Large intestine (tissue), 3 donors: ENCODE measurements around the gene EDN2. TPM values are rescaled to one million over a fixed set of nuclear protein-coding genes. Genes with fewer than 3 reads are reported as not detected.

Source experiments
- DNase-seq, 2 donors: peaks; one replicate each; pipeline versions ENCODE4 v3.0.0 to v3.0.0-alpha.2; 2013
- H3K27ac ChIP-seq: one replicate; pipeline ENCODE4 v1.5.1; 2013; ENCODE audit warnings: low read length
- H3K27me3 ChIP-seq: 2 replicates; pipeline ENCODE4 v1.6.1; 2013; ENCODE audit warnings: low read length; ENCODE audit not compliant: control insufficient read depth, insufficient read depth
- H3K36me3 ChIP-seq: 2 replicates; pipeline ENCODE4 v1.6.1; 2013; ENCODE audit warnings: low read length; ENCODE audit not compliant: control insufficient read depth, insufficient read depth
- H3K4me1 ChIP-seq: one replicate; pipeline ENCODE4 v1.6.1; 2013; ENCODE audit warnings: low read length; ENCODE audit not compliant: control insufficient read depth, insufficient read depth
- H3K4me3 ChIP-seq: one replicate; pipeline ENCODE4 v1.5.1; 2013; ENCODE audit warnings: low read length
- H3K9me3 ChIP-seq: one replicate; pipeline ENCODE4 v1.6.1; 2013; ENCODE audit warnings: mild to moderate bottlenecking, low read depth, low read length, moderate library complexity; ENCODE audit not compliant: control insufficient read depth
- WGBS: methylation state at CpG from one replicate; pipeline ENCODE4 v1.1.5; 2013; ENCODE audit warnings: low lambda C conversion rate; ENCODE audit not compliant: insufficient coverage; 5-methylcytosine and 5-hydroxymethylcytosine counted together
- polyA plus RNA-seq: library from polyadenylated mRNA; unstranded; fragments of 120-200 nt; gene quantifications from one replicate; pipeline ENCODE4 v1.2.1, GENCODE V29; 2013

EDN2 gene
- polyA plus RNA-seq, 1 donor = 0.51 TPM

DNA sequence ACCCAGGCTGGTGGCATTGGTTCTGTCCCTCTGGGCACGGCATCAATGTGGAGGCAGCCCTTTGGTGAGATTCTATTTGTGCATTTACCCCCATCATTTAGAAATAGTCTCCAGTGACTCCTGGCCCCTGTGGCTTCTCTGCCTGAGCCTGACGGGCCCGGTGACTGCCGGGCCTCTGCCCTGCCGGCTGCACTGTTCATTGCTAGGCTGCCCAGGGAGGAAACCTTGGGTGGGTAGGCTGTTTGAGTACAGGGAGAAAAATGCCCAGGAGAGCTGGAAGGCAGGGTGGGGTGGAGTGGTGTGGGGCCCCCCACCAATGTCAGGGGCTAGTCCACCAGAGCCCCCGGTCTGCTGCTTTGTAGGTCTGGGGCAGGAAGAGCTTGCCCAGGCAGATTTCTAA, 23.4 kb upstream of the EDN2 start:
- Histone ChIP-seq H3K27me3 (no peaks in the 10 kb centered on the region), H3K4me1 (no peaks in the 10 kb centered on the region), H3K4me3 (no peak overlapping the region), H3K9me3 (no peaks in the 10 kb centered on the region), H3K27ac (no peak overlapping the region), H3K36me3 (no peaks in the 10 kb centered on the region)
- no CpG with 5 or more reads among the region's 6 CpGs for WGBS
- DNase-seq = no peak

DNA sequence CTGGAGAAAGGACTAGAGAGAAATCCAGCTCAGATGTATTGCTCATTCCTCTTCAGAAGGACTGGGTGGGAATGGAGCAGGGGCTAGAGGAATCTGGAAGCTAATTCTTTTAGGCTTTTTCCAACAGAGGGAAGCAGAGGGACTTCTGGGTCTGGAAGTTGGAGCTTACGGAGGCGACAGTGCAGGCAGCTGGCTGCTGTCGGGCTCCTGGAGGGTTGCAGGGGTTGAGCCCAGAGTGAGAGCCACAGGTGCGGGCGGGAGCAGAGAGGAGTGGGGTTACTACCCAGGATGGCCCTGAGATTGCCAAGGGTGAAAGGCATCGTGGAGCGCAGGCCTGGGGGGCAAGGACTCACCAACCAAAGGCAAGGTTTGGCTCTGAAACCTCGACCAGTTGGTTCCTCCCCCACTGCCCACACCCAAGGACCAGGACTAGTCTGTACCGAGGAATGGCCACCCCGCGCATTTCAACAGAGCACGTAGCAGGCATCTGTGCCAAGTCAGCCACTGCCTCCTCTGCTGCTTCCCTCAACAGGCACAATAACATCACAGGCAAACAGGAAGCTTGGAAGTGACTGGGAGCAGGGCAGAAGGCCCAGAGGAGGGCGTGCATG, 22.7 kb upstream of the EDN2 start:
- Histone ChIP-seq H3K4me3 (no peak overlapping the region), H3K9me3 (no peaks in the 10 kb centered on the region), H3K27ac (no peak overlapping the region), H3K4me1 (no peaks in the 10 kb centered on the region), H3K36me3 (no peaks in the 10 kb centered on the region), H3K27me3 (no peaks in the 10 kb centered on the region)
- DNase-seq = no peak
- WGBS = no CpG with 5 or more reads among the region's 13 CpGs

DNA sequence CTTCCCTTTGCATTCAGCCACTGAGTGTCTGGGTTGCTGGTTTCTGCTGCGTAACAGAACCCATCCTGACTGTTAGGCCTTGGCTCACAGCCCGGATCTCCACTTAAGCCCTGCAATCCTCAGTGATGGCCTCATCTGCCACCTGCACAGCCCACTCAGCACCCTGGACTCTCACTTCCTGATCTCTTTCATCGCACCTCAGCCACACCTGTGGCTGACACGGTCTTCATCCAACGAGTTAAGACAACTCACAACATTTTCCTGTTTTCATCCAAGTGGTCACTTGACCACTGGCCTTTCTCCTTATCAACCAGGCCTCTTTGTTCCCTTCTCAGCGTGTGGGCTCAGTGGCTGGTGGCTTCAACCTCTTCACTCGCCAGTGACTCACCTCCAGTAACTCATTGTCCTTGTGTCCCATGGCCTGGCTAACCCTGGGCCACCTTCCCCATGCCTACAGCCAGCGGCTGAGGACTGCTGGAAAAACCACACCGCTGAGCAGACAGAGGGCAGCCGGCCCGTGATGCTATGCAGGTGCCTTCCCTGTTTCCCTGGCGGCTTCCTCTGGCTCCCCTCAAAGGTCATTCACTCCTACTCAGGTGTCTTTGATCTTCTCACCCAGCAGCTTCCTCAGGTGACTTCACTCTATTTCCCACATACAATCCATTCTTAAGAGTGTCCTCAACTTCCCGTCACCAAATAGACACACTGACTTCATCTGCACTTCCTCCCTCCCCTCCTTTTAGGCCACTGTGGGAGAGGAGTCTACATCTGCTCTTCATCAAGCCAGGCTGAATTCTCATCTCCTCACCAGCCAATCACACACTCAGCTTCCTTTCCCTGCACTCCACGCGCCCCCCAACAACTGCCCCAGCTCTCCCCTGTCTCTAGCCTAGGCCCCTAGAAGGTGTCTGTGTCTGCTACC, 19.9 kb upstream of the EDN2 start:
- Histone ChIP-seq H3K4me3 (no peak overlapping the region), H3K4me1 (no peaks in the 10 kb centered on the region), H3K36me3 (no peaks in the 10 kb centered on the region), H3K27ac (no peak overlapping the region), H3K27me3 (no peaks in the 10 kb centered on the region), H3K9me3 (no peaks in the 10 kb centered on the region)
- WGBS = no CpG with 5 or more reads among the region's 15 CpGs
- DNase-seq = peak in 1 of 2 donors; percentile 43

DNA sequence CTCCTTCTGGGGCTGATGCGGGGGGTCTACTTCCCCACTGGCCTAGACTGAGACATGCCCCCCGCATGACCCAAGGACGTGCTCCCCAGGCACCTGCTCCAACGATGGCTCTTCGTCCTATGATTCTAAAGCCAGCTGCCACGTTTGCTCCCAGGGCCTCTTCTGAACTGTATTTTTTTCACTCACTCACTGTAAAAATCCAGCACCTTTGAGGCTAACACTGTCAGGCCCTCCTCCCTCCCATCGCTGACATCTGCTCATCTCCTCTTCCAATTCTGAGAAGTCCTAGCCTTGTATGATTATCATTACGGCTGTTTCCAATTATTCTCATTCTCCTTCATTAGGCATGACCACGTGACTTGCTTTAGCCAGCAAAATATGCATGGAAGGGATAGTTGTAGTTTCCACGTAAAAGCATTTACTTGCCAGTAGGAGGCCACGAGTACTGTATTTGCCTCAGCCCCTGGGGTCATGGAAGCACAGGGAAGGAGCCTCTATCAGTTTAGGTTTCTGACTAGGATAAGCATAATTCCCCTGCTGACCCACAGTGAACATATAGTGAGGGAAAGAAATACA, 19.1 kb upstream of the EDN2 start:
- Histone ChIP-seq H3K27ac (no peak overlapping the region), H3K27me3 (no peaks in the 10 kb centered on the region), H3K4me3 (no peak overlapping the region), H3K4me1 (no peaks in the 10 kb centered on the region), H3K9me3 (no peaks in the 10 kb centered on the region), H3K36me3 (no peaks in the 10 kb centered on the region)
- WGBS = 100% methylated on average over 1 of the region's 11 CpGs
- DNase-seq = no peak

DNA sequence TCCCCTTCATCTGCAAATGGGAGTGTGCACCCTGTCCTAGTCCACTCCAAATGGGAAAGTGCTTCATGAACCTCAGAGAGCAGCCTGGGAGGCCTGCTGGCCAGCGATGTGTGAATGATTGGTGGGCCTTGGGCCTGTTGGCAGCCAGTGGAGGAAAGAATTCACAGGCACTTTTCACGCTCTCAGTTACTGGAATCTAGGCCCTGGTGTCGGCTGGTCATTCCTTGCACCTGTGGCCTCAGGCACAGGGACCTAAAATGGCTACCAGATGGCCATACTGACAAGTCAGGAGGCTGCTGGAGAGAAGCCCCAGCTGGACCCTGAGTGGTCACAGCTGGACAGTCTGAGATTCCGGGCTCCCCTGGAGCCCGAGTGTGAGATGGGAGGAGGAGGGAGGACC, 18.4 kb upstream of the EDN2 start:
- DNase-seq = no peak
- H3K27ac ChIP-seq = no peak overlapping the region
- no peaks in the 10 kb centered on the region for H3K27me3 ChIP-seq
- H3K4me3 ChIP-seq = no peak overlapping the region
- H3K36me3 ChIP-seq = no peaks in the 10 kb centered on the region
- no peaks in the 10 kb centered on the region for H3K4me1 ChIP-seq
- WGBS = no CpG with 5 or more reads among the region's 5 CpGs
- no peaks in the 10 kb centered on the region for H3K9me3 ChIP-seq

DNA sequence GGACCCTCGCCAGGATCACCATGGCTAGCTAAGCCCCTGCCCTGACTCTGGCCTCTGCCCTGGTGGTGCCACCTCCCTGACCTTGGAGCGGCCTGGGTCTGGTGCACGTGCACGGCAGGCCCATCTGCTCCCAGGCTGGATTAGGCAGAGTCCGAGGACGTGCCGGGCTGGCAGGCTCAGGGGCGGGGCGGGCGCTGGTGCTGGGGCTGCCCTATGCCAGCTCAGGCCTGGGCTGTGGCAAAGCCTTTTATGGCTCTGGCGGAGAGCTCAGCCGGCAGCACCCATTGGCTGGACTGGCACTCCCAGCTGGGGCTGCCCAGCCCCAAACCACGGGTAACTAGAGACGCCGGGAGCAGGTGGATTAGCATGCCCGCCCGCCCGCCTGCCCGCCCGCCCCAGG, 17.1 kb upstream of the EDN2 start:
- no CpG with 5 or more reads among the region's 20 CpGs for WGBS
- H3K27ac ChIP-seq = no peak overlapping the region
- H3K27me3 ChIP-seq = peaks cover under 1% of the 10 kb centered on the region
- H3K36me3 ChIP-seq = no peaks in the 10 kb centered on the region
- no peak overlapping the region for H3K4me3 ChIP-seq
- H3K9me3 ChIP-seq = peaks cover 1% of the 10 kb centered on the region
- peaks cover 5% of the 10 kb centered on the region for H3K4me1 ChIP-seq
- DNase-seq = no peak

DNA sequence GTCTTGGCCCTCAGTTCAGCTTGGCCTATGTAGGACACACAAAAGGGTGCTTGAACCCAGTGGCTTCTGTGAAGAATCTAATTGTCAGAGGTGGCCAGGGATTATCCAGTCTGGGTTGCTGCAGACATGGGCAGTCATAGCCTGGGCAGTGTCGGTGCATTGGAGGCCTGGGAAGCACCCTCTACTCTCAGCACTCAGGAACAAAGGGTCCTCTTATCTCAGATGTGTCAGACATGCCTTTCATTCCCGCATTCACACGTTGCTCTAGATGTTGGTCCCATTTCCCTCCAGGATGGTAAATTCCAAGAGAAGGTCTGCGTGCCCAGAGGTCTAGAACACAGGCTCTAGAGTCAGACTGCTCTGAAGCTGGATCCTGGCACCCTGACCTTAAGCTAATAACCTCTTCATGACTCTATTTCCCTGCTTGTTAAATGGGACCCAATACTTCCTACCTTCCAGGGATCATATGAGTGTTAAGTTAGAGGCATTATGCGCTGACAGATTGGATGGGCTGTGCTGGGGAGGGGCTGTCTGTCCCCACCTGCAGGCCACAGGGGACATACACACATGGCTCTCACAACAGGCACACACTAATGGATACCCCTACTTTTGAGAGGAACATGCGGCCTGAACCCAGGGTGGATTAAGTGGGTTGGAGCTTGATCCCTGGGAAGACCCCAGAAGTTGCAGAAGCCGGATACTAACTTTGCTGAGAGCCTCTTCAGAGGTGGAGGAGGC, 16.5 kb upstream of the EDN2 start:
- no peaks in the 10 kb centered on the region for H3K36me3 ChIP-seq
- H3K27me3 ChIP-seq = peaks cover 3% of the 10 kb centered on the region
- whole genome bisulfite sequencing = no CpG with 5 or more reads among the region's 7 CpGs
- peaks cover 4% of the 10 kb centered on the region for H3K9me3 ChIP-seq
- no peak overlapping the region for H3K27ac ChIP-seq
- peaks cover 9% of the 10 kb centered on the region for H3K4me1 ChIP-seq
- no peak for DNase-seq
- H3K4me3 ChIP-seq = no peak overlapping the region

DNA sequence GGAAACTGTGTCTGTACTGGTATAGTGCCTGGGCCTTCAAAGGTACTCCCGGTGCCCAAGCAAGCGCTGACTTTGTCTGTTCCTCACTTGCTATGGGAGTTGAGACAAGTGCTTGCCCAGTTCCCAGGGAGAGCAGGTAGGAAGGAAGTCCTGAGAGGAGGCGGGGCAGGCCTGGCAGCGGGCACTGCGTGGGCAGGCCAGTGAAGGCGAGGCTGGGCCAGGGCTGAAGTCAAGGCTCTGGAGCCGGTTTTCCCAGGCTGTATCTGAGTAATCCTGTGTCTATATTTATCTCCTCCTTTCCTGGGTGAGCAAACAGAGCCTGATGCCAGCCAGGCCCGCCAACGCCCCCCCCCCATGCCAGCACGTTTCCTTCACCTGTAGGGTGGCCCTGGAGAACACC, 15.9 kb upstream of the EDN2 start:
- DNase-seq = no peak
- peaks cover 4% of the 10 kb centered on the region for H3K9me3 ChIP-seq
- H3K27ac ChIP-seq = no peak overlapping the region
- WGBS = no CpG with 5 or more reads among the region's 10 CpGs
- peaks cover 3% of the 10 kb centered on the region for H3K27me3 ChIP-seq
- no peaks in the 10 kb centered on the region for H3K36me3 ChIP-seq
- peaks cover 14% of the 10 kb centered on the region for H3K4me1 ChIP-seq
- no peak overlapping the region for H3K4me3 ChIP-seq

DNA sequence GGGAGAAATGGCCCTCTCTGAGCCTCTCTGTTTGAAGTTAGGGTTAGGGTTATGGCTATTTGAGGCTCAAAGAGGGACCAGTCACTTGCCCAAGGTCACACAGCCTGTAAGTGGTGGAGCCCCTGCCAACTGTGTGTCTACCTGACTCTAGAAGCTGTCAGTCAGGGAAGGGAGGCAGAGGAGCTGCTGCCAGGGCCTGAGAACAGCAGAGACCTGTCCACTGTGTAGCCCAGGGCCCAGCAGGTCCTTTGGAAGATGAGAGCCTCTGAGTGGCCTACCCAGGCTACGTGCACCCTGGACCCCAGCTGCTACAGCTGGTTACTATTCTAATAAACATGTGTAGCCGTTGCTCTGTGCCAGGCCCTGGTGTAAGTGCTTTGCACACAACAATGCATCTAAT, 15.1 kb upstream of the EDN2 start:
- H3K4me1 ChIP-seq = peaks cover 21% of the 10 kb centered on the region
- H3K27ac ChIP-seq = no peak overlapping the region
- peaks cover 4% of the 10 kb centered on the region for H3K9me3 ChIP-seq
- H3K27me3 ChIP-seq = peaks cover 3% of the 10 kb centered on the region
- no peak overlapping the region for H3K4me3 ChIP-seq
- WGBS = no CpG with 5 or more reads among the region's 2 CpGs
- DNase-seq = no peak
- H3K36me3 ChIP-seq = no peaks in the 10 kb centered on the region

DNA sequence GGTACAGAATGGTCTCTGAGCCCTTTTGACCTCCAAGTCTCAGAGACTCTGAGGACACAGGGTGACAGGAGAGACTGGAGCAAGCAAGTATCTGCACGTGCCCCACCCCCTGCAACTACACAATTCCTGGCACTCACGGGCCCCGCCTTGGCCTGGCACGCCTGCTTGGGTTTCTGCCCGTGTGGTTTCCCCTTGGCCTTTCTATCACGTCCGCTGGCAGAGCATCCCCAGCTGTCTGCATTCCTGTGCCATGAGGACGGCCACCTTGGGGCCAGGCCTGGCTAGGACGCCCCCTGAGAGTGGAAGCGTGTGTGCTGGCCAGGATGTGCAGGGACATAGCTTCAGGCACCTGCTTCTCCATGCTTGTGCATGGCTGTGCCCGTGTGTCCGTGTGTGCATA, 14.3 kb upstream of the EDN2 start:
- WGBS = no CpG with 5 or more reads among the region's 12 CpGs
- Histone ChIP-seq H3K27ac (no peak overlapping the region), H3K4me1 (peaks cover 21% of the 10 kb centered on the region), H3K9me3 (peaks cover 4% of the 10 kb centered on the region), H3K4me3 (no peak overlapping the region), H3K27me3 (peaks cover 3% of the 10 kb centered on the region), H3K36me3 (no peaks in the 10 kb centered on the region)
- no peak for DNase-seq
